Keratinocyte (primary cell): ENCODE measurements around the gene TAF7.

Source experiments
- CTCF ChIP-seq, 3 experiments: IDR thresholded peaks in 1 of 3; conservative IDR thresholded peaks in 1 of 3; optimal IDR thresholded peaks in 1 of 3; 2 replicates in 2 of 3; 3 replicates in 1 of 3; pipeline versions ENCODE3 to v1.5.1; 2011; ENCODE audit warnings: low read length in 3 of 3, mild to moderate bottlenecking in 3 of 3, moderate library complexity in 2 of 3, control low read depth in 1 of 3, inconsistent platforms in 1 of 3; ENCODE audit not compliant: insufficient read depth in 2 of 3; ENCODE audit errors: extremely low read depth in 1 of 3
- EZH2 ChIP-seq: IDR thresholded peaks from one replicate; pipeline ENCODE4 v1.6.1; 2012; ENCODE audit warnings: inconsistent platforms, mild to moderate bottlenecking, low read length, moderate library complexity

- no peak for TF ChIP-seq CTCF (optimal IDR thresholded peaks at IDR 0.05 in 1 of 3, IDR thresholded peaks at IDR 0.05 in 1 of 3, conservative IDR thresholded peaks at IDR 0.05 in 1 of 3; ENCODE audit: extremely low read depth in 1 of 3, insufficient read depth in 2 of 3, low read length in 3 of 3)
- TF ChIP-seq EZH2: no peak
Measured at GRCh38 chr5:141303756-141304155, 16.8 kb downstream of the TAF7 start, which contains the start of gene SLC25A2.
